Sigmoid colon (tissue), 4 donors: ENCODE results near the gene KMT2E.

Source experiments
- POLR2A ChIP-seq, 2 donors: fragments of 450-650 bp; IDR thresholded peaks; one replicate each; pipeline ENCODE4 v1.6.1; 2016; ENCODE audit warnings: antibody characterized with exemption in 2 of 2, mild to moderate bottlenecking in 2 of 2, moderate library complexity in 2 of 2
- POLR2AphosphoS5 ChIP-seq, 4 donors: sonication (generic); formaldehyde crosslinking; IDR thresholded peaks; one replicate each; pipeline ENCODE4 v1.6.1; 2017; ENCODE audit warnings: antibody characterized with exemption in 4 of 4
- TF ChIP-seq, protein P1 (sequence below), 4 experiments: fragments of 450-650 bp in 3 of 4; fragments of 200-600 bp in 1 of 4; IDR thresholded peaks; one replicate each; pipeline ENCODE4 v1.5.1; 2016 to 2019; ENCODE audit warnings: antibody characterized with exemption in 4 of 4, mild to moderate bottlenecking in 3 of 4, moderate library complexity in 2 of 4

DNA sequence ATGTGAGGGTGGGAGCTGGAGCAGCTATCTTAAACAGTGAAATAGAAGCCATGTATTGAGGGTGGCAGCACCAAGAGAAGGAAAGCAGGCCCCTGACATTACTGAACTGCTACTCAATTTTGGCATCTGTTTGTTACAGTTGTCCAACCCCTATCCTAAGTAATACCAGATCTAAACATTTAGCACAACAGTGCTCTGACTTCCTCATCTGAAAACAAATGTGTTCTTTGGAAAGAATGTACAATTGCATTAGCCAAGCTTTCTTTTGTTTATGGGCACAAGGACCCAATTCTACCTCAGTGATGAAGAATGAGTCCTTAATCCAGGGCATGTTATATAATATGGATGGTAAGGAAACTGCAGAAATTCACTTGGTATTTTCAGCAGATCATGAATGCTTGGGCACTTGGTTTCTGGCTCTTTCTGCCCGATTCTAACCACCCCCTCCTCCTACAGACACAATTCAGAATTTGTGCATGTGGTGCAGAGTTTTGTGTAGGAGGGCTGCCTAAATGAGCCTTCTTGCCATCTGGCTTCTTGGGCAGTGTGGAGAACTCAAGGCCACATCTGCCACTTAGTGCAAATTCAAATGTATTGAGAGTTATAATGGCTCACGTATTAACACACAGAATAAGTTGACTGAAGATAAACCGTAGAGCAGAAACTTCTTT lies 36.9 kb upstream of the KMT2E start:
- TF ChIP-seq, protein P1, sequence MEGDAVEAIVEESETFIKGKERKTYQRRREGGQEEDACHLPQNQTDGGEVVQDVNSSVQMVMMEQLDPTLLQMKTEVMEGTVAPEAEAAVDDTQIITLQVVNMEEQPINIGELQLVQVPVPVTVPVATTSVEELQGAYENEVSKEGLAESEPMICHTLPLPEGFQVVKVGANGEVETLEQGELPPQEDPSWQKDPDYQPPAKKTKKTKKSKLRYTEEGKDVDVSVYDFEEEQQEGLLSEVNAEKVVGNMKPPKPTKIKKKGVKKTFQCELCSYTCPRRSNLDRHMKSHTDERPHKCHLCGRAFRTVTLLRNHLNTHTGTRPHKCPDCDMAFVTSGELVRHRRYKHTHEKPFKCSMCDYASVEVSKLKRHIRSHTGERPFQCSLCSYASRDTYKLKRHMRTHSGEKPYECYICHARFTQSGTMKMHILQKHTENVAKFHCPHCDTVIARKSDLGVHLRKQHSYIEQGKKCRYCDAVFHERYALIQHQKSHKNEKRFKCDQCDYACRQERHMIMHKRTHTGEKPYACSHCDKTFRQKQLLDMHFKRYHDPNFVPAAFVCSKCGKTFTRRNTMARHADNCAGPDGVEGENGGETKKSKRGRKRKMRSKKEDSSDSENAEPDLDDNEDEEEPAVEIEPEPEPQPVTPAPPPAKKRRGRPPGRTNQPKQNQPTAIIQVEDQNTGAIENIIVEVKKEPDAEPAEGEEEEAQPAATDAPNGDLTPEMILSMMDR (IDR thresholded peaks at IDR 0.05) = no peak
- TF ChIP-seq POLR2A (IDR thresholded peaks at IDR 0.05) = no peak
- no peak for TF ChIP-seq POLR2AphosphoS5 (IDR thresholded peaks at IDR 0.05)
